Cardiac muscle cell (in vitro differentiated cells and primary cell): ENCODE results near the gene BLCAP. TPM values are rescaled to one million over a fixed set of nuclear protein-coding genes. Genes with fewer than 3 reads are reported as not detected.

Experiments
- DNase-seq, 2 donors: peaks; one replicate each; pipeline versions ENCODE4 v3.0.0 to v3.0.0-alpha.2; 2010 to 2017; ENCODE audit warnings: low read depth in 1 of 2, low spot score in 1 of 2
- H3K27ac ChIP-seq: fragments of 200-600 bp; sonication (generic); 2 replicates; pipeline ENCODE4 v1.5.1; 2016
- H3K27me3 ChIP-seq: fragments of 200-600 bp; sonication (generic); 2 replicates; pipeline ENCODE4 v1.6.0; 2016; ENCODE audit warnings: control low read depth
- H3K36me3 ChIP-seq: fragments of 200-600 bp; sonication (generic); 2 replicates; pipeline ENCODE4 v1.5.1; 2016; ENCODE audit warnings: control low read depth
- H3K4me1 ChIP-seq: fragments of 200-600 bp; sonication (generic); 2 replicates; pipeline ENCODE4 v1.8.1; 2017; ENCODE audit warnings: low read depth, mild to moderate bottlenecking, mixed run types
- H3K4me3 ChIP-seq: fragments of 200-600 bp; sonication (generic); 2 replicates; pipeline ENCODE4 v1.5.1; 2016; ENCODE audit warnings: mild to moderate bottlenecking
- H3K9me3 ChIP-seq: fragments of 200-600 bp; sonication (generic); 2 replicates; pipeline ENCODE4 v1.5.1; 2017; ENCODE audit warnings: low read depth, mild to moderate bottlenecking, control low read depth
- polyA plus RNA-seq: library from polyadenylated mRNA; unstranded; fragments of >200 nt; fragmentation: Nextera tagmentation; extraction: Ambion mirVana; gene quantifications from 2 replicates; pipeline ENCODE4 v1.2.1, GENCODE V29; 2016
- total RNA-seq: library from RNA; depleted of rRNA; stranded (reverse); fragments of >200 nt; gene quantifications from 2 replicates; pipeline ENCODE4 v1.2.3, GENCODE V29; 2016
- TF ChIP-seq, protein P1 (sequence below): IDR thresholded peaks from 2 replicates; pipeline ENCODE4 v1.5.1; 2012; ENCODE audit warnings: low read depth, mild to moderate bottlenecking, low read length

The BLCAP gene
- total and polyA plus RNA-seq, 2 experiments from 2014 or later: 87.4 to 112 TPM

DNA sequence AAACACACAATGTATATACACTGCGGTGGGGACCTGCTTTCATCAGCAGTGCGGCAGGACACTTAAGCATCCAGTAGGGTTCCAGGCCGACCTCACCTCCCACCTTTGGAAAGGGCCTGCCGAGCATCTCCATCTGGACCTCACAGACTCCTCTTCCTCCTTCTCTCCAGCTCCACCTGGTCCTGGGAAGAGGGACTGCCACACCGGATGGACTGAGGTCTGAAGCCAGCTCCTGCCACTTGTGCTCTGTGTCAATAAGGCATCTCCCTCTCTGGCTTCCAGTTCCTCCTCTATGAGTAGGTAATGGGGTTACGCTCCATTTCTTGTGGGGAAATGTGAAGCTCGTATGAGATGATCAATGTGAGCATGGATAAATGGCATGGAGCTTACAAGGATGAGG is 25.7 kb downstream of the BLCAP start:
- no peaks in the 10 kb centered on the region for H3K9me3 ChIP-seq
- H3K4me1 ChIP-seq: peaks cover 6% of the 10 kb centered on the region
- no peak overlapping the region for H3K27ac ChIP-seq
- no peak overlapping the region for H3K4me3 ChIP-seq
- H3K36me3 ChIP-seq: no peaks in the 10 kb centered on the region
- H3K27me3 ChIP-seq: no peaks in the 10 kb centered on the region
- TF ChIP-seq, protein P1, sequence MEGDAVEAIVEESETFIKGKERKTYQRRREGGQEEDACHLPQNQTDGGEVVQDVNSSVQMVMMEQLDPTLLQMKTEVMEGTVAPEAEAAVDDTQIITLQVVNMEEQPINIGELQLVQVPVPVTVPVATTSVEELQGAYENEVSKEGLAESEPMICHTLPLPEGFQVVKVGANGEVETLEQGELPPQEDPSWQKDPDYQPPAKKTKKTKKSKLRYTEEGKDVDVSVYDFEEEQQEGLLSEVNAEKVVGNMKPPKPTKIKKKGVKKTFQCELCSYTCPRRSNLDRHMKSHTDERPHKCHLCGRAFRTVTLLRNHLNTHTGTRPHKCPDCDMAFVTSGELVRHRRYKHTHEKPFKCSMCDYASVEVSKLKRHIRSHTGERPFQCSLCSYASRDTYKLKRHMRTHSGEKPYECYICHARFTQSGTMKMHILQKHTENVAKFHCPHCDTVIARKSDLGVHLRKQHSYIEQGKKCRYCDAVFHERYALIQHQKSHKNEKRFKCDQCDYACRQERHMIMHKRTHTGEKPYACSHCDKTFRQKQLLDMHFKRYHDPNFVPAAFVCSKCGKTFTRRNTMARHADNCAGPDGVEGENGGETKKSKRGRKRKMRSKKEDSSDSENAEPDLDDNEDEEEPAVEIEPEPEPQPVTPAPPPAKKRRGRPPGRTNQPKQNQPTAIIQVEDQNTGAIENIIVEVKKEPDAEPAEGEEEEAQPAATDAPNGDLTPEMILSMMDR: no peak
- DNase-seq: no peak

DNA sequence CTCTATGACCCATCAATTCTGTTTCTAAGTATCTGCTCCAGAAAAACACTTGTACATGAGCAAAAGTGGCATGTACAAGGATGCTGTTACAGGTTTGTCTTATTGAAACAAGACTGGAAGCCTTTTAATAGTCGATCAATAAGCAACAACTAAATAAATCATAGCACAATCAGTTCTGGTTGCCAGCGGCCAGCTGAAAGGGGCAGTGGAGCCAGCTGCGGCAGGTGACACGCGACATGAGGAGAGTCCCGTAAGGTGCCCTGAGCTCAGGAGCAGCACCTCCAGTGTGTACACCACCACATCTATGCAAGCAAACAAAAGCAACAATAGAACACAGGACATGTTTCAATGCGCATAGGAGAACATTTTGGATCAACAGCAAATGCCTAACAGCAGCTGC is 27.4 kb downstream of the BLCAP start:
- Histone ChIP-seq H3K9me3 (no peaks in the 10 kb centered on the region), H3K27ac (no peak overlapping the region), H3K27me3 (no peaks in the 10 kb centered on the region), H3K4me1 (peaks cover 3% of the 10 kb centered on the region), H3K36me3 (no peaks in the 10 kb centered on the region), H3K4me3 (no peak overlapping the region)
- TF ChIP-seq, protein P1: no peak
- no peak for DNase-seq

DNA sequence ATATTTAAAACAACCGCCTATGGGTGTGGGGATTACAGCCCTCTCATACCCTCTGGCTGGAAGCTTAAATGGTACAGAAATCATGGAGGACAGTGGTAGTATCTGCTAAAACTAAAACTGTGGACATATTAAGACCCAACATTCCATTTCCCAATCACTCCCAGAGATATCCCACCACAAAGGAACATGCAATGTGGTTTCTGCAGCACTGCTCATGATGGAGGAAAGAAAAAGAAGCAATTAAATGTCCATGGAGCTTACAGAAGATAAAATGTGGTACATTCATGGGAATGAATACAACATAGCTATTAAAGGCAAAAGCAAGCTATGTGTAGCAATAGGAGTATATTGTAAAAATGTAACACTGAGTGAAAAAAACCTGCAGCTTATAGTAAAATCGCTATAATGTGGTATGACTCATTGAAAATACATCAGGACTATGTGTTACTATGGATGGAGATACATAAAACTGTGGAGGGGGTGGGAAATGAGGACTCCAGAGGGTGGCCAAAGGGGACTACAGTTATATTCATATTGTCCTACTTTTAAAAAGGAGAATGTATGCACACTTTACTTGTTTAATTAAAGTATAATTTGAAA is 29.5 kb downstream of the BLCAP start:
- no peak overlapping the region for H3K4me3 ChIP-seq
- no peaks in the 10 kb centered on the region for H3K27me3 ChIP-seq
- H3K4me1 ChIP-seq: no peaks in the 10 kb centered on the region
- peak in 1 of 2 donors; percentile 64 for DNase-seq
- no peak overlapping the region for H3K27ac ChIP-seq
- H3K36me3 ChIP-seq: no peaks in the 10 kb centered on the region
- H3K9me3 ChIP-seq: no peaks in the 10 kb centered on the region
- TF ChIP-seq, protein P1: no peak

DNA sequence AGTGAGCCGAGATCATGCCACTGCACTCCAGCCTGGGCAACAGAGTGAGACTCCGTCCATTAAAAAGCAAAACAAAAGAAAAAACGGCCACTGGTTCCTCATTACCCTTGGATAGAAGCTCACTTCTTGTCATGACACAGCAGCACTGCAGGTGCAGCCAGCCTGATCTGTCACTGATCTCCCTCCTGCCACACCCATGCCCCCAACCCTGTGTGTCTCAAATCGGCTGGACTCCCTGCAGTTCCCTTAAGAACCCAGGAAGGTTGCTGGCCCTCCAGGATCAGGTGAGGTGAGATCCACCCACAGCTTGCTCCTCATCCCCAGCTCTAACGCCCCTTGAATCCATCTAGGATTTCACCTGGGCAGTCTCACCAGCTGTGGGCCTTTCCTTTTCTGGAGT is 32.9 kb downstream of the BLCAP start:
- no peak for DNase-seq
- H3K36me3 ChIP-seq: no peaks in the 10 kb centered on the region
- no peak overlapping the region for H3K4me3 ChIP-seq
- no peaks in the 10 kb centered on the region for H3K4me1 ChIP-seq
- H3K27me3 ChIP-seq: no peaks in the 10 kb centered on the region
- no peak overlapping the region for H3K27ac ChIP-seq
- TF ChIP-seq, protein P1: no peak
- no peaks in the 10 kb centered on the region for H3K9me3 ChIP-seq

DNA sequence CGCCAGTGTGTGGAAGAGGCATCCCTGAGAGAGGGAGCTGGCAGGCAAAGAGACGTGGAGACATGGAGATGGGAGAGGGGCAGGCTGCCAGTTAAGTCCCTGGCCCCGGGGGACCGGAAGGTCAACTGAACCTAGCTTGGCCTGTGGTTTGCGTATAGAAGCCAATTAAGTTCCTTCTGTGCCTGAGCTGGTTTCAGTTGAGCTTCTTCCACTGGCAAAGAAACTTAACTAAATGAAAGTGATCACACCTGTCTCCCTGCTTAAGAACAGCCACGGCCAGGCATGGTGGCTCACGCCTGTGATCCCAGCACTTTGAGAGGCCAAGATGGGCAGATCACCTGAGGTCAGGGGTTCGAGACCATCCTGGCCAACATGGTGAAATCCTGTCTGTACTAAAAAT is 33.4 kb downstream of the BLCAP start:
- DNase-seq: no peak
- TF ChIP-seq, protein P1: no peak
- Histone ChIP-seq H3K4me1 (no peaks in the 10 kb centered on the region), H3K27ac (no peak overlapping the region), H3K27me3 (no peaks in the 10 kb centered on the region), H3K36me3 (no peaks in the 10 kb centered on the region), H3K4me3 (no peak overlapping the region), H3K9me3 (no peaks in the 10 kb centered on the region)
